Stimulated activated CD4-positive, alpha-beta T cell treated with anti-CD3 and anti-CD28 coated beads, Interleukin-15, amount 100 ng/mL, for 24 hours (primary cell): ENCODE measurements around the gene ETV7.
"Not testable (repeated sequence)": the region's sequence is repeated elsewhere in the genome, so short reads cannot be mapped to it uniquely, and the experiment has no call there.

Source experiments
- DNase-seq: peaks from one replicate; pipeline ENCODE4 v3.0.0-alpha.2; 2020

ETV7 gene

GRCh38 chr6:36387440-36388303 is at the start of gene ETV7:
ETV7 (minus strand) TSS chr6:36387669; CDS start chr6:36387541, 128 bp downstream.
- DNase-seq: peak; percentile 64

GRCh38 chr6:36436466-36436865 is 49.0 kb upstream of the ETV7 start:
- DNase-seq: no peak

DNA sequence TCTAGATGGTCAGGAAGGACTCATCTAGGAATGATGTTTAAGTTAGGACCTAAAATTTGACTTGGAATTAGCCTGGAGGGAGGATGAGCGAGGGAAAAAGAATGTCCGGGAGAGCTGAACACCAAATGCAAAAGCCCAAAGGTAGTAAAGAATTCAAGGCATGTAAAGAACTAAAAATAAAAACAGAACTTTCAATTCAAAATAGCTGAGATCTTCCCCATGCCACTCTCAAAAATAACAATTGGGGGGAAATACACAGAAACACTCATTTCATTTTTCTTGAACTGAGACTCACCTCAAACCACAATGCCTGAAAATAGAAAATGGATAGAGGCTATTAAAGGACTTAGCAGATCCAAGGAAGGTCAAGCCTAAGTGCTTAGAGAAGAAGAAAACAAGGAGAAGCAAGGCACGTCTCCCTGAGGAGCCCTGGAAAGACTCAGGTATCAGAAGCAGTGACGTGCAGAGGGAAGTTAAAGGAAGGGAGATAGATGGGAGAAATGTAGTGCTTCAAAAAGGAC is 44.7 kb upstream of the ETV7 start:
- DNase-seq: no peak

- no peak for DNase-seq
Observed at GRCh38 chr6:36431197-36431596, 43.7 kb upstream of the ETV7 start.

GRCh38 chr6:36430351-36430750 is 42.9 kb upstream of the ETV7 start:
- DNase-seq: no peak

GRCh38 chr6:36428911-36429310 is 41.4 kb upstream of the ETV7 start:
- no peak for DNase-seq

GRCh38 chr6:36426622-36427021 is 39.2 kb upstream of the ETV7 start:
- DNase-seq: no peak

GRCh38 chr6:36423101-36423824 is 35.8 kb upstream of the ETV7 start:
- peak; percentile 99 for DNase-seq

GRCh38 chr6:36422714-36423100 is 35.2 kb upstream of the ETV7 start:
- DNase-seq: no peak

GRCh38 chr6:36419310-36419709 is 31.8 kb upstream of the ETV7 start:
- no peak for DNase-seq

DNA sequence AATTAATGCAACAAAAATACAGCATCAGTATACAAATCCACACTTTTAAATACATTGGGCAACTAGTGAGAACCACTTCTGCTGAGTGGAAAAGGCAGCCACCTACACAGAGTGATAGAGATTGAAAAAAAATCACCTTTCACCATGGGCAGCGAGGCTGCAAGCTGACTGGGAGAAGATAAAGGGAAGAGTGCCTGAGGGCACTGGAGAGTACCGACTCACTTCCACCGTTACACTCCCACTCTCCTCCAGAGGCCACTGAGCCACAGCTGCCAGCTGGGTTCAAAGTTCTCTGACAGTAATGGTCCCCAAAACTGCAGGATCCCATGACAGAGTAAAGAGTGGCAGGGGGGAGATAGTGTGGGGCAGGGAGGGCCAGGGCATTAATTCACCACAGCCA is 31.1 kb upstream of the ETV7 start:
- no peak for DNase-seq

DNA sequence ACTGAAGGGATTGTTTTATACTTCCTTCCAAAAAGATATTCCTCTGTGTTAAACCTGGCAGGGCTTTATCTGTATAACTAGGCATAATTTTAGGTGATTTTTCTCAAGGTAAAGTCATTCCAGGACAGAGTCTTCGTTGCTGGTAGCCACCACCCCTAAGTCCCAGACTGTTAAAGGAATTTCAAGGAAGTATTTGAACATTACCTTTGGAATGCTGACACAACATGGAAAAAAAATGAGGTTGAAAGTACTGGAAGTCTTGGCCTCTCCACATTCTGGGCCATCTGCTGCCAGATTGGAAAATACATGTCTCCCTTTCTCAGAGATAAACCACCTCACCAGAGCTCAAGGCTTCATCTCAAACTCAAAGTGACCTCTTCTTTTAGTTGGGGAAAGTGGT is 27.0 kb upstream of the ETV7 start:
- no peak for DNase-seq

DNA sequence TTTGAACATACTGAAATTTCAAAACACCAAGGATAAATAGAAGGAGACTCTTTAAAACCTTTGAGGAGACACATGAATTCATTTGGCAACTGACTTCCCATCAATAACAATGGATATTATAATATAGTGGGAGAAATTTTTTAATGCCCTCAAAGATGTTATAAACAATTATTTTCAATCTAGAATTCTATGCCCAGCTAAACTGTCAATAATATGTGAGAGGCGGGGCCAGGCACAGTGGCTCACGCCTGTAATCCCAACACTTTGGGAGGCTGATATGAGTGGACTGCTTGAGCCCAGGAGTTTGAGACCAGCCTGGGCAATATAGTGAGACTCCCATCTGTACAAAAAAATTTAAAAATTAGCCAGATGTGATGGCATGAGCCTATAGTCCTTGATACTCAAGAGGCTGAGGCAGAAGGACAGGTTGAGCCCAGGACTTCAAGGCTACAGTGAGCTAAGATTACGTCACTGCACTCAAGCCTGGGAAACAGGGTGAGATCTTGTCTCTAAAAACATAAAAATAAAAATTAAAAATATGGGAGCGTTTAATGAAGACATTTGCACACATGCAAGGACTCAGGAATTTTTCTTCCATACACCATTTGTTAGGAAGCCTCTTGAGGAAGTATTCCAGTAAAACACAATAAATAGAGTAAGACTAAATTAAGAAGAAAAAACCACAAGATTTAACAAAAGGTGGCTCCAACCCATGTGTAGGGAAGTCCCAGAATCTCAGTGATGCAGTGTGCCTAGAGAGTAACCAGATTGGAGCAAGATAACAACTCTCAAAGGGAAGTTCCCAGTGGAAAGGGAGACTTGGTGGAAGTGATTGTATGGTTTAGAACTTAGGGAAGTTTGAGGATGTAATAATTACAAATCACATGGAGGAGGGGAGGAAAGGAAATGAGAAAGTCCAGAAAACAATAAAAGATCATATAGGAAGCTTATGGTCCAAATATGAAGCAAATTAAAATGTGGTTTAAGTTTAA is 26.3 kb upstream of the ETV7 start:
- no peak for DNase-seq

DNA sequence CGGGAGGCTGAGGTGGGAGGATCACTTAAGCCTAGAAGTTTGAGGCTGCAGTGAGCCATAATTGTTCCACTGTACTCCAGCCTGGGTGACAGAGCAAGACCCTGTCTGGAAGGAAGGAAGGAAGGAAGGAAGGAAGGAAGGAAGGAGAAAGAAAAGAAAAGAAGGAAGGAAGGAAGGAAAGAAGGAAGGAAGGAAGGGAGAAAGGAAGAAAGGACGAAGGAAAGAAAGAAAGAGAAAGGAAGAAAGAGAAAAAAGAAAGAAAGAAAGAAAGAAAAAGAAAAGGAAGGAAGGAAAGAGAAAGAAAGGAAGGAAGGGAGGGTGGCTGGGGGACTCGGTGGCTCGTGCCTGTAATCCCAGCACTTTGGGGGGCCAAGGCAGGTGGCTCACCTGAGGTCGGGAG is 22.2 kb upstream of the ETV7 start:
- DNase-seq: not testable (repeated sequence)

DNA sequence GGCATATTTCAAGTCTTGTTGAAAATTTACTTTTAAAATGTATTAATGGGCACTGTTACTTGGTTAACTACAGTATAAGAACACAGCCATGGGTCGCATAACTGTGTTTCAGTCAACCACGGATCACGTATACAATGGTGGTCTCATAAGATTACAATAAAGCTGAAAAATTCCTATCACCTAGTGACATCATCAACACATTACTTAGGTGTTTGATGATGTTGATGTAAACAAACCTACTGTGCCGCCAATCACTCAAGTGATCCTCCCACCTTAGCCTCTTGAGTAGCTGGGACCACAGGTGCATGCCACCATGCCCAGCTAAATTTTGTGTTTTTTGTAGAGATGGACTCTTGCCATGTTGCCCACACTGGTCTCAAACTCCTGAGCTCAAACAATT is 16.7 kb upstream of the ETV7 start:
- no peak for DNase-seq

GRCh38 chr6:36402481-36402880 is 15.0 kb upstream of the ETV7 start:
- no peak for DNase-seq

GRCh38 chr6:36399970-36400369 is 12.5 kb upstream of the ETV7 start:
- no peak for DNase-seq

DNA sequence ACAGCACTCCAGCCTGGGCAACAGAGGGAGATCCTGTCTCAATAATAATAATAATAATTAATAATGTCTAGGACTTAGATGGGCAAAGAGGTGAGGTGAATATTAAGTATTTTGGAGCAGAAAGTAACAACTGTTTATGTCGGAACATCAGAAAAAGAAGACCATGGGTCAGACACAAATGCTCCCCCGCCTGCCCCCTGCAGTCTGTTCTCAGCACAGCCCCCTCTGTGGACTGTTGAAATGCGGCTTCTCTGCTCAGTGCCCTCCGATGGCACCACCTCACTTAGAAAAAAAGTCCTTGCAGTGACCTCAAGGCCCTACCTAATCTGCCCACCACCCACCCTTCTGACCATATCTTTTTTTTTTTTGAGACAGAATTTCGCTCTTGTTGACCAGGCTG is 5.2 kb upstream of the ETV7 start:
- no peak for DNase-seq

- DNase-seq: no peak
Observed at GRCh38 chr6:36389353-36389752, 1.9 kb upstream of the ETV7 start.

- peak; percentile 13 for DNase-seq
Observed at GRCh38 chr6:36386495-36387439, 702 bp downstream of the ETV7 start.

DNA sequence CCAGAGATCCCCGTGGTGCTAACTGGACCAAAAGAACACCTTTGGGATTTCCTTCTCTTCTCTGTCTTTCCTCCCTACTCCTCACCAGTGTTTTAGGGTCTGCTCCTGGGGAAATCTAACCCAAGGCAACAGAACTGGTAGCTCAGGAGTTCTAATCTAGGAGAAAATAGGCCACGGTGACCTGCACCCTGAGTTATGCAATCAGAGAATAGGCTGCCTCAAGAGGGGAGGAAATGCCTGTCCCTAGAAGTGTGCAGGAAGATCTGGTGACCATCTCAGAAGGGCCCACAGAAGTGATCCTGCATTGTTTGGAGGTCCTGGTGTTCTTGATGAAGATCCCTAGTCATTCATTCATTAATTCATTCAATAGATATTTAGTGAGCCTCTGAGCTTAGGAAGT is 3.4 kb downstream of the ETV7 start:
- no peak for DNase-seq

GRCh38 chr6:36383606-36384005 is 3.9 kb downstream of the ETV7 start:
- peak; percentile 16 for DNase-seq
